ENCODE results near the gene ACACB. TPM values are rescaled to one million over a fixed set of nuclear protein-coding genes. Genes with fewer than 3 reads are reported as not detected.

Gene ACACB
- total and polyA plus RNA-seq, 2 donors from 2014 or later = 13.8 to 56.8 TPM

DNA sequence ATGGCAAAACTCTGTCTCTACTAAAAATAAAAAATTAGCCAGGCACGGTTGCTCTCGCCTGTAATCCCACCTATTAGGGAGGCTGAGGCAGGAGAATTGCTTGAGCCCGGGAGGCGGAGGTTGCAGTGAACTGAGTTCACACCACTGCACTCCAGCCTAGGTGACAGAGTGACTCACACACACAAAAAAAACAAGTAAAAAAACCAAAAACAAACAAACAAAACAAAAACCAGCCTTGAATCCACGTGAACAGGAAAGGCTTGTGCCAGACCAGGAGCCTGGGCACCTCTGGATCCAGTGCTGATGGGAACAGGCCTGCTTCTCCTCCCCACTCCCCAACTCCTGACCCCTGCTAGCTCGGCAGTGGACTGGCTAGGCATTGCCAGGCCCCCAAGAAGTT is 189.2 kb downstream of the ACACB start:
- no peaks in the 10 kb centered on the region for H3K9me3 ChIP-seq (ENCODE audit: control insufficient read depth in 2 of 3, insufficient read depth in 1 of 3, low read length in 3 of 3)

DNA sequence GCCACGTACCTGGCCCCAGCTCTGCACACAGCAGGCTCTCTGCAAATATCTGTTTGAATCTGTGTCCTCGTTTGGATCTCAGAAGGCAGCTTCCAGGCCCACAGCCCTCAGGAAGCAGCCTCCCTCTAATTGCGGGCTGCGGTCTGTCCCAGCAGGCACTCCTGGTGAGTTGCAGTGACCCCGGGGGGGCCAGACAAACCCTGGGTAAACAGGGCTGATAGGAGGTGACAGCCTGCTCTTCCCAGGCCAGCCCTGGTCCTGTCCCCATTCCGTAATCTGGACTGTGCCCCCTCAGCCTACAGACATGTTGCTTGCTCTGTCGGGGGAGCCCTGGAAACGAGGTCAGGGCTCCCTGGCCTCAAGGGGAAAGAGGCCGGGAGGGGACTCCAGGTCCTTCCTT is 190.7 kb downstream of the ACACB start:
- intact Hi-C loops (cut with DNase I) = no loop called here
- Histone ChIP-seq H3K27ac (ENCODE audit: low read depth in 2 of 2, low read length in 2 of 2) (no peak overlapping the region), H3K9ac (ENCODE audit: low read length in 3 of 3) (no peak overlapping the region), H3K9me3 (ENCODE audit: control insufficient read depth in 2 of 3, insufficient read depth in 1 of 3, low read length in 3 of 3) (no peaks in the 10 kb centered on the region), H3K4me1 (ENCODE audit: control insufficient read depth in 2 of 3, insufficient read depth in 2 of 3, low read depth in 1 of 3, low read length in 3 of 3) (peaks cover 0 to 3% (median 2%) of the 10 kb centered on the region in 3 donors), H3K36me3 (ENCODE audit: control insufficient read depth in 2 of 3, insufficient read depth in 3 of 3, low read length in 3 of 3) (no peaks in the 10 kb centered on the region), H3K4me3 (ENCODE audit: low read length in 3 of 3) (no peak overlapping the region), H3K27me3 (ENCODE audit: control insufficient read depth, insufficient read depth, low read length) (peaks cover 2% of the 10 kb centered on the region)
- TF ChIP-seq, protein P1, sequence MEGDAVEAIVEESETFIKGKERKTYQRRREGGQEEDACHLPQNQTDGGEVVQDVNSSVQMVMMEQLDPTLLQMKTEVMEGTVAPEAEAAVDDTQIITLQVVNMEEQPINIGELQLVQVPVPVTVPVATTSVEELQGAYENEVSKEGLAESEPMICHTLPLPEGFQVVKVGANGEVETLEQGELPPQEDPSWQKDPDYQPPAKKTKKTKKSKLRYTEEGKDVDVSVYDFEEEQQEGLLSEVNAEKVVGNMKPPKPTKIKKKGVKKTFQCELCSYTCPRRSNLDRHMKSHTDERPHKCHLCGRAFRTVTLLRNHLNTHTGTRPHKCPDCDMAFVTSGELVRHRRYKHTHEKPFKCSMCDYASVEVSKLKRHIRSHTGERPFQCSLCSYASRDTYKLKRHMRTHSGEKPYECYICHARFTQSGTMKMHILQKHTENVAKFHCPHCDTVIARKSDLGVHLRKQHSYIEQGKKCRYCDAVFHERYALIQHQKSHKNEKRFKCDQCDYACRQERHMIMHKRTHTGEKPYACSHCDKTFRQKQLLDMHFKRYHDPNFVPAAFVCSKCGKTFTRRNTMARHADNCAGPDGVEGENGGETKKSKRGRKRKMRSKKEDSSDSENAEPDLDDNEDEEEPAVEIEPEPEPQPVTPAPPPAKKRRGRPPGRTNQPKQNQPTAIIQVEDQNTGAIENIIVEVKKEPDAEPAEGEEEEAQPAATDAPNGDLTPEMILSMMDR (IDR thresholded peaks at IDR 0.05; ENCODE audit: borderline replicate concordance, extremely low read depth, insufficient read depth) = no peak
- FAIRE-seq = no peak
- no peak for DNase-seq

More for the DNA sequence above, 189.2 kb downstream of the ACACB start:
- intact Hi-C loops (cut with DNase I) = no loop called here
- DNase-seq (no peak), FAIRE-seq (no peak)
- no peak overlapping the region for H3K4me3 ChIP-seq (ENCODE audit: low read length in 3 of 3)
- H3K4me1 ChIP-seq (ENCODE audit: control insufficient read depth in 2 of 3, insufficient read depth in 2 of 3, low read depth in 1 of 3, low read length in 3 of 3) = peaks cover 0 to 3% (median 2%) of the 10 kb centered on the region in 3 donors
- H3K27me3 ChIP-seq (ENCODE audit: control insufficient read depth, insufficient read depth, low read length) = no peaks in the 10 kb centered on the region
- H3K27ac ChIP-seq (ENCODE audit: low read depth in 2 of 2, low read length in 2 of 2) = no peak overlapping the region
- no peak overlapping the region for H3K9ac ChIP-seq (ENCODE audit: low read length in 3 of 3)
- TF ChIP-seq, protein P1 (IDR thresholded peaks at IDR 0.05; ENCODE audit: borderline replicate concordance, extremely low read depth, insufficient read depth) = no peak
- no peaks in the 10 kb centered on the region for H3K36me3 ChIP-seq (ENCODE audit: control insufficient read depth in 2 of 3, insufficient read depth in 3 of 3, low read length in 3 of 3)

DNA sequence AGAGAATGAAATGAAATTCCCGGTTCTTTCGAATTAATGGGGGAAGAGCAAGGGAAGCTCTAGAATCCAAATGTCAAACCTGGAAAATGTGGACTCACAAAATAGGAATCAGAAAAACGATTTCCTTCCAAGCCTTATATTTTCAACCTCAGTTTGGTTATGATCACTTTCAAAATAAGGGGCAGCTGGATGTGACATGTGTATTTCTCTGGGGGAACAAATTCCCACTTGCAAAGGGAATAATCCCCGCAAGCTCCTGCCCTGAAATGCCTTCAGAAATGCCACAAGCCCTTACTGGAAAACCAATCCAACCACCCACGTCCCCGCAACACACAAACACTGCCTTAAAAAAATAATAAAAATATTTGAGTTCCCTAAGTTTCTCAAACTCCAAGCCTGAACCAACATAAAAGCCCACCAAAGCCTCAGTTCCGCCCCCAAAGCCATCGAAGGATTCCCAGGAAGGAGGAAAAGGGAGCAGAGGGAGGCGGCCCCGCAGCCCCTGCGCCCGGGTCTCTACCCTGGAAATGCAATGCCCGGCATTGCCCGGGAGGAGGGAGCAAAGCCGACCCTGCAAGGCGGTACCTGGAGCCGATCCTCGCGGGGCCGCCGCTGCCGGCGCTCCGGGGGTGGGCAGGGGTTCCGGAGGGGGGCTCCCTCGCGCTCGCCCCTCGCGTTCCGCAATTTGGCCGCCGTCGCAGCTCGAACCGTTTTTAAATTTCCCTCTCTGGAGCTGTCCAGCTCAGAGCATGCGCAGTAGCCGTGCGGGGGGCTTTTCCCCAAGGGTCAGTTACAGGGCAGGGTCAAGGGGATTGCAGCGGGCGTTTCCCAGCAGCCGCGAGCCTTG is 192.4 kb downstream of the ACACB start, which contains the start of gene FOXN4:
FOXN4 (minus strand) TSS at position 751 of the 847 bp plus-strand sequence. CDS start 963 bp downstream, outside the sequence.
- peak in 2 of 5 donors; percentile 58 to 63 for DNase-seq
- TF ChIP-seq, protein P1 (IDR thresholded peaks at IDR 0.05; ENCODE audit: borderline replicate concordance, extremely low read depth, insufficient read depth) = no peak
- Histone ChIP-seq H3K36me3 (ENCODE audit: control insufficient read depth in 2 of 3, insufficient read depth in 3 of 3, low read length in 3 of 3) (no peaks in the 10 kb centered on the region), H3K9ac (ENCODE audit: low read length in 3 of 3) (no peak within 1 kb of the TSS), H3K27ac (ENCODE audit: low read depth in 2 of 2, low read length in 2 of 2) (no peak within 1 kb of the TSS), H3K9me3 (ENCODE audit: control insufficient read depth in 2 of 3, insufficient read depth in 1 of 3, low read length in 3 of 3) (no peaks in the 10 kb centered on the region), H3K27me3 (ENCODE audit: control insufficient read depth, insufficient read depth, low read length) (peaks cover 2% of the 10 kb centered on the region), H3K4me1 (ENCODE audit: control insufficient read depth in 2 of 3, insufficient read depth in 2 of 3, low read depth in 1 of 3, low read length in 3 of 3) (peaks cover 0 to 3% (median 2%) of the 10 kb centered on the region in 3 donors), H3K4me3 (ENCODE audit: low read length in 3 of 3) (peak within 1 kb of the TSS; percentile 44 to 61 (median 59))
- FAIRE-seq = no peak
- intact Hi-C loops (cut with DNase I) = no loop called here
